Measurements from ENCODE around the gene ABL1.

Gene ABL1

GRCh38 chr9:130890870-130891687 lies 56.0 kb downstream of the ABL1 start:
- DNase-seq (ENCODE audit: low spot score), result no peak

GRCh38 chr9:130891688-130892476 lies 56.8 kb downstream of the ABL1 start:
- DNase-seq (ENCODE audit: low spot score), result no peak

- no peak for DNase-seq (ENCODE audit: low spot score)
Observed at GRCh38 chr9:130892477-130893304, 57.6 kb downstream of the ABL1 start.

DNA sequence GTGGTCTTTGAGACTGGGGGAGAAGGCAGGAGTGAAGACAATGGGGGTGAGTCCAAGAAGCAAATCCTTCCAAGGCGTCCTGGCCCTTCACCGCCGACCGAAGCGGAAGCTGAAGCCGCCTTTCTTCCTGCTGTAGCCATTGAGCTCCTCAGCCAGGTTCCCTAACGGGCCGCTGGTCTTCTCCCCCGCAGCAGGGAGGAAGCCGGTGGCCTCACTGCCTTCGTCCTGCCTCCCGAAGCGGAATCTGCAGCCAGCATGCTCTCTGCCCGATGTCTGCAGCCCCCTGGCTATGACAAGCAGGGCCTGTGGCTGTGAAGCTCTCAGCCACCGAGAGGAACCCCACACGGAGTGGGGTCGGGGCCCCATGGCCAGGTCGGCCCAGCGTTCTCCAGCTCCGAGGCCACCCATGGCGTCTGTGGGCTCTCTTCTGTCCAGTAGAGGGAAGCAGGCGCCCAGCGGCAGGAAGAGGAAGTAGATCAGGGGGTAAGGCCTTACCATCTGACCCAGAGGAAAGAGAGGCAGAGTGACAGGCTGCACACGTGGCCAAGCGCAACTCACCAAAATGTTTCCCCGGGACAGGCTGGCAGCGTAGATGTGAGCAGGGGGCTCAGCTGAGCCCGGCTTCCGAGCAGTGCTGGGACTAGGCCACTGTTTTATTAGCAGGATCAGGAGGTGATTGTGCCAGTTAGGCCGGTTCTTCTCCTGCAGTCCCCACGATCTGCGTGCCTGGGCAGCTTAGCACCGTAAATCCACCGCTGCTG lies 58.5 kb downstream of the ABL1 start:
- DNase-seq (ENCODE audit: low spot score), result no peak

GRCh38 chr9:130894546-130894945 lies 59.5 kb downstream of the ABL1 start:
- DNase-seq (ENCODE audit: low spot score), result no peak

DNA sequence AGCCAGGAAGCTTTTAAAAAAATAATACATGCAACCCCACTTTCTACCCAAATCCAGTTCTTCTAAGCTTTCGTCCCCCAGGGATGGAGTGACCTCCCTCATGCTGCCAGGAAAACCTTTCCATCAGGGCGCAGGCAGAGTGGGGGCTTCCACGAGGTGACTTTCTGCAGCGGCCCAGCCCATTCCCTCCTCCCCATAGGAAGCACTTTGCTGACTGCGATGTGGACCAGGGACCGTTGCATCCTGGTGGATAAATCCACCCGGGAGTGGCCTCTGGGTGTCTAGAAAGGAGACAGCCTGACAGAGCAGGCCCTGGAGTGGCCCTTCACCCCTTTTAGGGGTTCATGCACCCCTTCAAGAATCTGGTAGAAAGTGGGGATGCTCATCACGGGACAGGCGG lies 60.0 kb downstream of the ABL1 start:
- no peak for DNase-seq (ENCODE audit: low spot score)

DNA sequence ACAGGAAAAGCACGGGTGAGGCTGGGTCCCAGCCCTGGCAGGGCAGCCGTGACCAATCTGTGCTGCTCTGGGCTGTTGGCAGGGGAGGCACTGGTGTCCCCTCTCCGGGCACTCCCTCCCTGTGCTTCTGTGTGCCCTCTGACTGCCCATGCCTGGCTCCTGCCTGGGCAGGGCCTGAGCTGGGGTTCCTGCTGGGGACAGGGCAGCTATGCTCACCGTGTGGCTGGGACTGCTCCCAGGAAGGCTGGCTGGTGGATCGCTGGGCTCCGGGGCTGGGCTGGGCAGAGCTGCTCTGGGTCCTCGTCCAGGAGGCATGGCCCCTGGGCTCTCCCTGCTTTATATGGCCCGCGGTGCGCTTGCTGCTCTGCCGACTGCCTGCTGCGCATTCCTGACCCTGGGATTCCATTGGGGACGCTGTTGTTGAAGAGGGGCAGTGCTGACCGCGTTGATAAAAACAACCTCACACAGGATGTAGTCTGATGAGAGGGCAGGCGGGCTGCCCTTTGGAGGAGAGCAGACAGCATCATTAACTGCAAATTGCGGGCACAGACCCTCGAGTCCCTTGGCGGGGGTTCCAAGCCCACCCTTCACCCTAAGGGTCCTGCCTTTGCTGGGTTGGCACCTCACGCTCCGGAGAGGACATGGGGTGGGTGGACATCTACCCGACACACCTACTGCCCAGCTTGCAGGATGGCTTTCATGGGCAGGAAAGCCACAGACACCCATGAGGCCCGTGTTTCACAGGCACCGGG lies 60.6 kb downstream of the ABL1 start:
- DNase-seq (ENCODE audit: low spot score), result no peak

GRCh38 chr9:130896233-130897014 lies 61.4 kb downstream of the ABL1 start, which contains the start of gene QRFP:
QRFP (minus strand) TSS chr9:130896812; CDS start chr9:130893838, 2,974 bp downstream.
- DNase-seq (ENCODE audit: low spot score), result no peak

- no peak for DNase-seq (ENCODE audit: low spot score)
Observed at GRCh38 chr9:130897105-130897751, 62.2 kb downstream of the ABL1 start.

DNA sequence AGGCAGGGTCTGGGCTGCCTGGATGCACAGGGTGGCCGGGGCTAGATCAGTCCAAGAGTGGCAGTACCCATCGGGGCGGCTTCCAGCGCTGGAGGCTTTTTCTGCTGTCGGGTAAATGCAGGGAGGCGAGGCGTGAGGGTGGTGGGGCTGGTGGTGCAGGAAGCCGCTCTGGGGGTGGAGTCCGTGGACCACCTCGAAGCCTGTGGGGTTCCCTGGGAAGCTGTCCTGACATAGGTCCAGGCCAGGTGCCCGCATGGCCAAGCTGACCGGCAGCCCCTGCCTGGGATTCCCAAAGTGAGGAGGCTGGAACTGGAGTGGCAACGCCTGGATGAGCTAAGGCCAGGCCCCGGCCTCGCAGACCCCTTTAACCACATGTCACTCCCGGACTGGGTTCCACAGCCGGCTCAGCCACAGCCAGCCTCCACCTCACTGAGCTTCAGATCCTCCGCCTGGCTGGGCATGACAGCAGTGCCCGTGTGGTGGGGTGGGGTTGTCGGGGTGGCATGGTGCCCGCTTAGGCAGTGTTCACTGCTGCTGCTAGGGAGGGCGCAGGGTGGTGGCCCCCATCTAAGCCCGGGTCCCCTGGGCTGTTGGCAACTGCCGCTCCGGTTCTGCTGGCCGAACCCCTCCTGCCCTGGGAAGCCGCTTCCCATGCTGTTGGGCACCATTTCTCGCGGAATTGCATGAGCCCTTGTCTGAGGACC lies 62.9 kb downstream of the ABL1 start:
- DNase-seq (ENCODE audit: low spot score), result no peak

DNA sequence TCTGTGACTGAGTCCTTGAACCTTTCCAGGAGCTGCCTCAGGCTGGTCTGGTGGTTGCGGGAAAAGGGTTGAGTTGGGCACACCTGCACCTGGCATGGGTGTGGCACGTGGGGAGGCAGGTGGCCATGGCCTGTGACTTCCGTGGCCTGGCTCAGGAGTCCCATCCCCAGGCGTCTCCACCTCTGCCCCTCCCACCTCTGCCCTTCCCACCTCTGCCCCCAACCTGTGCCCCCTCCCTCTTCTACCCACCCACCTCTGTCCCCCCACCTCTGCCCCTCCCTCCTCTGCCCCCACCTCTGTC lies 63.4 kb downstream of the ABL1 start:
- DNase-seq (ENCODE audit: low spot score), result no peak

- DNase-seq (ENCODE audit: low spot score), result no peak
Observed at GRCh38 chr9:130899051-130899748, 64.1 kb downstream of the ABL1 start.

DNA sequence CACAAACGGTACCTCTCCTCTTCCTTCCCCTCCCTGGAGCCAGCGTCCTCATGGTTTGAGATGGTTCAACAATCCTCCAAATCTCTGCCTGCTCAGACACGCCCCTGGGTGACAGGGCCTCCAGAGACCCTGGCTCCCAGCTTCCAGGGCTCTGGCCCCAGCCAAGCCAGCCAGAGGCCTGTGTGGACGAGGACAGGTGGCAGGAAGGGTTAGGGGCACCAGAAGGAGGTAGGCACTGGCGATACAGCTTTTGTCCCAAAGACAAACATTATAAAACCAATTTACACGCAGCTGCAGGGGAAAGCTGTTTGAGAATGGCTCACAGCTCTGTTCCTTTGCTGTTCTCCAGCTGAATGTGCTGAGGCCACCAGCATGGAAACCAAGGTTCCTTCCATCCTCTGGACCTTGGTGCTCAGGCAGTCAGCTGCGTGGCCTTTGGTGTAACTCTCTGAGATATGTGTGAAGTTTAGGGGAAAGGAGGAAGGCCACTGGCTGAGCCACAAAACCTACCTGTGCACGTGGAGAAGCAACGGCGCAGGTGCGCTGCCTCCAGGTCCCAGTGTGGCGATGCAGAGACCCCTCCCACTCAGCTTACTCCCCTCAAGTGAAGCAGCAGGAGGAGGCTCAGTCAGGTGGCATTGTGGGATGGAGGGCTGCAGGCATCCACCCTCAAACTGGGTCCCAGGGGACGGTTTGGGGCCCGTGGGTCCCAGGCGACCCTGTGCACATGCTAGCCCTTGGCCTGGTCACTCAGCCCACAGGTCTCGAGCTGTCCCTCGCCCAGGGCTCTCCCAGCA lies 65.8 kb downstream of the ABL1 start:
- DNase-seq (ENCODE audit: low spot score), result no peak

- DNase-seq (ENCODE audit: low spot score), result no peak
Observed at GRCh38 chr9:130901498-130902203, 66.6 kb downstream of the ABL1 start.

DNA sequence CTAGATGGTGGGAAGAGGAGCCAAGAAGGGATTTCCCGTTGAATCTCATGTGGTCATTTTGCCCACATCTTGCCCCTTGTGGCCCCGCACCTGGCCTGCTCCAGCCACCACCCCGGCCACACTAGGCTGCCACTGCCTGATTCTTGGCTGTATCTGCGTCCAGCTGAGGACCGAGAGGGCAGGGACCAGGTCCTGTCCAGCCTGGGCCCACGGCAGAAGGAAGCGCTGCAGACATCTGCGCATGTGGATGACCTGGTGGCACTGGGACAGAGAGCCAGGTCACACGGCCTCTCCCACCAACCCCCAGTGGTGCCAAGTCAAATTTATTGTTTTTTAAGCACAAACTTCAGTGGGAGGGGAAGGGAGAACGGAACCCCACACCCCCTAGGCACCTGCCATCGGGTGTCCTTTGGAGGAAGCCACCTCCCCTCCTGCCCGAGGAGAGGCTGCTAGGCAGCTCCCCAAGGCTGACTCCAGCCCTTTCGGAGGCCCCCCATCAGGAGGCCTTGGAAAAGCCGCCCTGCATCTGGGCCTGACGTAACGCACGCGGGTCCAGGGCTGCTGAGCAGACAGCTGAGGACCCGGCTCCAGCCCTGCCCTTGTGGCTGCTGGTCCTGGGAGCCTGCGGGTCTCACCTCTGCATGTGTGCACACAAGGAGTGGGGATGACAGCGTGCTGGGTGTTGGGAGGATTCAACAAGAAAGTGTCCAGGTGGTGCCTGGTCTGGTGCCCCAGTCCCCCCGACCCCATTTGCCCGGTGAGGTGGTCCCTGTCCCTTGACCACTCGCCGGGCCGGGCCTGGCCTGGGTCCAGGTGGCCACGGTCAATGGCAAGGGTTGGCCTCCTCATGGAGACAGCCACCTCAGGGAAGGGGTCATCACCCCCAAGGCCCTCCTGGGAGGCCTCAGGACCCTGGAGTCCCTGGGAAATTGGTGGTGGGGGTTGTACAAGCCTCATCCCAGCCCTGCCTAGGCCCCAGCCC lies 67.4 kb downstream of the ABL1 start:
- no peak for DNase-seq (ENCODE audit: low spot score)

Measured in hematopoietic multipotent progenitor cell treated with erythropoietin and hydrocortisone succinate and interleukin-3 and kit ligand, for 17 days (in vitro differentiated cells).